Suprapubic skin (tissue), 4 donors: ENCODE results near the gene TRIM68. TPM values are rescaled to one million over a fixed set of nuclear protein-coding genes. Genes with fewer than 3 reads are reported as not detected.

ENCODE experiments used
- DNase-seq, 2 donors: peaks; one replicate each; pipeline ENCODE4 v3.0.0-alpha.2; 2019; ENCODE audit warnings: low spot score in 2 of 2
- H3K27ac ChIP-seq: fragments of 200-600 bp; sonication (generic); one replicate; pipeline ENCODE4 v1.5.1; 2019
- H3K27me3 ChIP-seq: fragments of 200-600 bp; sonication (generic); one replicate; pipeline ENCODE4 v1.5.1; 2019
- H3K36me3 ChIP-seq: fragments of 200-600 bp; sonication (generic); one replicate; pipeline ENCODE4 v1.5.1; 2019
- H3K4me1 ChIP-seq: fragments of 200-600 bp; sonication (generic); one replicate; pipeline ENCODE4 v1.5.1; 2019
- H3K4me3 ChIP-seq: fragments of 200-600 bp; sonication (generic); one replicate; pipeline ENCODE4 v1.5.1; 2019; ENCODE audit warnings: mild to moderate bottlenecking
- H3K9me3 ChIP-seq: fragments of 200-600 bp; sonication (generic); one replicate; pipeline ENCODE4 v1.5.1; 2019
- CTCF ChIP-seq, 2 donors: fragments of 200-600 bp in 1 of 2; fragments of 450-650 bp in 1 of 2; sonication (generic) in 1 of 2; IDR thresholded peaks; one replicate each; pipeline ENCODE4 v1.5.1; 2016 to 2019; ENCODE audit warnings: antibody characterized with exemption in 2 of 2, mild to moderate bottlenecking in 1 of 2, moderate library complexity in 1 of 2
- EP300 ChIP-seq: sonication (generic); formaldehyde crosslinking; IDR thresholded peaks from one replicate; pipeline ENCODE4 v1.6.1; 2017; ENCODE audit warnings: antibody characterized with exemption
- POLR2A ChIP-seq, 2 donors: fragments of 450-650 bp; IDR thresholded peaks; one replicate each; pipeline ENCODE4 v1.6.1; 2017; ENCODE audit warnings: antibody characterized with exemption in 2 of 2, mild to moderate bottlenecking in 2 of 2, moderate library complexity in 2 of 2
- POLR2AphosphoS5 ChIP-seq, 3 donors: sonication (generic); formaldehyde crosslinking; IDR thresholded peaks; one replicate each; pipeline ENCODE4 v1.6.1; 2017; ENCODE audit warnings: antibody characterized with exemption in 3 of 3
- WGBS: methylation state at CpG from one replicate; pipeline ENCODE4 v1.1.5; 2018; 5-methylcytosine and 5-hydroxymethylcytosine counted together
- total RNA-seq, 4 donors: library from RNA; depleted of rRNA; stranded (reverse); fragments of >200 nt; gene quantifications; one replicate each; pipeline ENCODE4 v1.1.0, GENCODE V29; 2016

The TRIM68 gene
- total RNA-seq, 4 donors from 2014 or later = 5.6 to 16.6 (median 7.4) TPM

- DNase-seq = no peak
- Histone ChIP-seq H3K4me3 (no peak overlapping the region), H3K9me3 (no peaks in the 10 kb centered on the region), H3K27ac (no peak overlapping the region), H3K36me3 (peaks cover 40% of the 10 kb centered on the region), H3K4me1 (peaks cover 24% of the 10 kb centered on the region), H3K27me3 (no peaks in the 10 kb centered on the region)
- TF ChIP-seq POLR2A (IDR thresholded peaks at IDR 0.05) (no peak), POLR2AphosphoS5 (IDR thresholded peaks at IDR 0.05) (no peak), EP300 (no peak)
- 100% methylated on average over 2 of the region's 4 CpGs for WGBS
These were observed 3.0 kb downstream of the TRIM68 start for GRCh38 chr11:4605057-4605456.

- Histone ChIP-seq H3K27ac (no peak within 1 kb of the TSS), H3K9me3 (no peaks in the 10 kb centered on the region), H3K27me3 (no peaks in the 10 kb centered on the region), H3K4me1 (no peaks in the 10 kb centered on the region), H3K4me3 (no peak within 1 kb of the TSS), H3K36me3 (peaks cover 12% of the 10 kb centered on the region)
- WGBS = 63% methylated on average over 1 of the region's 1 CpG
- no peak for DNase-seq
- no peak for TF ChIP-seq CTCF (IDR thresholded peaks at IDR 0.05)
- TF ChIP-seq POLR2AphosphoS5 (IDR thresholded peaks at IDR 0.05) = no peak
- TF ChIP-seq EP300 = no peak
- TF ChIP-seq POLR2A (IDR thresholded peaks at IDR 0.05) = no peak
These were observed 14.3 kb downstream of the TRIM68 start, which contains the start of gene OR52I1 for GRCh38 chr11:4593739-4594138. Gene OR52I1, plus strand, starts transcription at chr11:4594039. Its CDS starts 0 bp downstream, at chr11:4594039.

- H3K4me1 ChIP-seq = no peaks in the 10 kb centered on the region
- TF ChIP-seq POLR2AphosphoS5 (IDR thresholded peaks at IDR 0.05) (no peak), CTCF (IDR thresholded peaks at IDR 0.05) (no peak), EP300 (no peak), POLR2A (IDR thresholded peaks at IDR 0.05) (no peak)
- no peak for DNase-seq
- H3K27me3 ChIP-seq = no peaks in the 10 kb centered on the region
- H3K9me3 ChIP-seq = no peaks in the 10 kb centered on the region
- no peak overlapping the region for H3K27ac ChIP-seq
- WGBS = 86% methylated on average over 3 of the region's 3 CpGs
- H3K36me3 ChIP-seq = no peaks in the 10 kb centered on the region
- H3K4me3 ChIP-seq = no peak overlapping the region
These were observed 19.0 kb downstream of the TRIM68 start for GRCh38 chr11:4589017-4589416.

- DNase-seq = no peak
- Histone ChIP-seq H3K27ac (no peak within 1 kb of the TSS), H3K9me3 (no peaks in the 10 kb centered on the region), H3K27me3 (no peaks in the 10 kb centered on the region), H3K4me3 (no peak within 1 kb of the TSS), H3K4me1 (no peaks in the 10 kb centered on the region), H3K36me3 (no peaks in the 10 kb centered on the region)
- TF ChIP-seq POLR2AphosphoS5 (IDR thresholded peaks at IDR 0.05) (no peak), EP300 (no peak), CTCF (IDR thresholded peaks at IDR 0.05) (no peak), POLR2A (IDR thresholded peaks at IDR 0.05) (no peak)
These were observed 26.6 kb downstream of the TRIM68 start, which contains the start of gene OR52I2 for GRCh38 chr11:4581443-4581842. Gene OR52I2, plus strand, starts transcription at chr11:4581743.

- H3K36me3 ChIP-seq = no peaks in the 10 kb centered on the region
- WGBS = 93% methylated on average over 1 of the region's 1 CpG
- no peak overlapping the region for H3K27ac ChIP-seq
- no peaks in the 10 kb centered on the region for H3K27me3 ChIP-seq
- no peaks in the 10 kb centered on the region for H3K9me3 ChIP-seq
- no peaks in the 10 kb centered on the region for H3K4me1 ChIP-seq
- H3K4me3 ChIP-seq = no peak overlapping the region
- DNase-seq = no peak
- TF ChIP-seq CTCF (IDR thresholded peaks at IDR 0.05) (no peak), EP300 (no peak), POLR2A (IDR thresholded peaks at IDR 0.05) (no peak), POLR2AphosphoS5 (IDR thresholded peaks at IDR 0.05) (no peak)
These were observed 27.9 kb downstream of the TRIM68 start for GRCh38 chr11:4580124-4580523.

GRCh38 chr11:4578624-4579023, 29.4 kb downstream of the TRIM68 start:
- Histone ChIP-seq H3K27ac (no peak overlapping the region), H3K9me3 (no peaks in the 10 kb centered on the region), H3K27me3 (no peaks in the 10 kb centered on the region), H3K4me1 (no peaks in the 10 kb centered on the region), H3K36me3 (no peaks in the 10 kb centered on the region), H3K4me3 (no peak overlapping the region)
- TF ChIP-seq CTCF (IDR thresholded peaks at IDR 0.05) (no peak), POLR2AphosphoS5 (IDR thresholded peaks at IDR 0.05) (no peak), EP300 (no peak), POLR2A (IDR thresholded peaks at IDR 0.05) (no peak)
- 92% methylated on average over 6 of the region's 6 CpGs for WGBS
- no peak for DNase-seq
